Measurements from ENCODE around the gene SIGLEC11. TPM values are rescaled to one million over a fixed set of nuclear protein-coding genes. Genes with fewer than 3 reads are reported as not detected.

The SIGLEC11 gene
- total RNA-seq, 1 donor from 2014 or later: 0.06 TPM

DNA sequence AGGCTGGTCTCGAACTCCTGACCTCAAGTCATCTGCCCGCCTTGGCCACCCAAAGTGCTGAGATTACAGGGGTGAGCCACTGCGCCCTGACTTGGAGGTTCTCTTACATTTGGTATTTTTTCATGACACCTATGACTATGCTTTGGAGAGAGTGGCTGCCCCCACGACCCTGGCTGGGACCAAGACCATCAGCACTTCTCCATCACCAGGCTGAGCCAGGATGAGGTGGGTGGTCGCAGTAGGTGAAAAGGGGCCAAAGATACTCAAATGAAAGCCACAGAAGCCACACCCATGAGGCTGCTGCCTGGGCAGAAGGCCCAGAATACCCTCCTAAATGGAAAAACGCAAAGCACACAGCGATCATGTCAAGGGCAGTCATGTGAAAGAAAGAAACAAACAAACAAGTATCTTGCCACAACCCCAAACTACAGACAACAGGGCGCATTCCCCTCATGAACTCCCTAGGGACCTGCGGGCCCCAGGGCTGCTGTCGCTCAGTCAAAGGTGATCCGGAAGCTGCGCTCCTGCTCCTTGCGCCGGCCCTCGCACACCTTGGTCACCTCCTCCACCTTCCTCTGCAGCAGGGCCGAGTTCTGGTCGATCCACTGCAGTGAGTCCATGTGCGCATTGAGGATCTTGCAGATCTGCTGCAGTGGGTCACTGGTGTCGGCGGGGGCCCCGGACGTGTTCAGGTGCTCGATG, 53.1 kb downstream of the SIGLEC11 start:
- no peak for DNase-seq (ENCODE audit: extremely low read depth, low read depth, low spot score)

DNA sequence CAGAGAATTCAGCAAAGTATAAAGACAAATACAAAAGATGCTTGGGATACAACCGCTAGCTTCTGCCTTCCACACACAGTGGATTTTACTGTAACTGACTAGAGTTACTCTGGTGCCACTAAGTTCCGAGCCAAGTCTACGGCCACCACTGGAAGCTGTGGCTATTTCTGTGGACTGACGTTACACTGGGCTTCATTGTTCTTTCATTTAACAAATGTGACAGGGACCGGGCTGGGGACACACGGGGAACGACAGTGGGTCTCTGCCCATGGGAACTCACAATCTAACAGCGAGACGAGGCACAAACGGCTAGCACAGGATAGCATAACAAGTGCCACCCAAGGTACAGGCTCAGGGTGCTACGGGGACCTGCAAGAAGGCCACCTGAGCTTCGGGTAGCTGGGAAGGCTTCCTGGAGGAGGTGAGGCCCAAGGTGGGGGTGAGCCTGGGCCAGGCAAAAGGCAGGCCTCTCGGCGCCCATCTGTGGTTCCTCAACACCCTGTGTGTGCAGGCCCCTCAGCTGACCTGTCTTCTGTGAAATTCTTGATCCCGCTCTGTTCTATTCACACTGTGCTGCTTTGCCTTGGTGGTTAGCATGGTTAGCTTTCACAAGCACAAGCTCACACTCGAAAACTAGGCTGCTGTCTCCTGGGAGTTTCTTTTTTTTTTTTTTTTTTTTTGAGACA, 54.0 kb downstream of the SIGLEC11 start:
- no peak for DNase-seq (ENCODE audit: extremely low read depth, low read depth, low spot score)

DNA sequence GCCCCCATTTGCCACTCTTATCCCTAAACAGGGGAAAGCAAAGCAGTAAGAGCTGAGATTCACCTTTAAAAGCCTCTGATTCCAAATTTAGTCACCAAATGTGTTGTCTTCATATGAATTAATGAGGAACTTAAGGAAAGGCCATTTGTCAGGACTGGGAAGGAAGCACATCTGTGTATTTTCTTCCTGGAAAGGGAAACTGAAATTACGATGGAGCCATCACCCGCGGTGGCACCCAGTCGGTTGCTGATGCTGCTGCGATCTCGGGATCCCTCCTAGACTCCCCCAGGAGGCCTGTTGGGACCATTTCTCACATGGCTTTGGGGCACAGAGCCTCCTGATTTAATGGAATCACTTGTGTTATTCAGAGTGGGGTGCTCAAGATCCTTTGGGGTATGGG, 56.8 kb downstream of the SIGLEC11 start:
- DNase-seq (ENCODE audit: extremely low read depth, low read depth, low spot score): no peak

Other genes with a start within 250 kb of the SIGLEC11 start
- not detected in 2 replicates for gene TSKS, start 197.9 kb downstream of the SIGLEC11 start, total RNA-seq
- 146 and 147 TPM in 2 replicates for gene AP2A1, start 194.2 kb downstream of the SIGLEC11 start, total RNA-seq
- gene FUZ, start 147.9 kb downstream of the SIGLEC11 start, total RNA-seq: 10.0 and 14.5 TPM in 2 replicates
- 35.3 and 47.6 TPM in 2 replicates for gene MED25, start 142.9 kb downstream of the SIGLEC11 start, total RNA-seq
- 88.0 and 137 TPM in 2 replicates for gene PTOV1, start 110.0 kb downstream of the SIGLEC11 start, total RNA-seq
- gene PNKP, start 93.6 kb downstream of the SIGLEC11 start, total RNA-seq: 68.3 and 81.3 TPM in 2 replicates
- gene AKT1S1, start 83.8 kb downstream of the SIGLEC11 start, total RNA-seq: 39.6 and 44.9 TPM in 2 replicates
- gene TBC1D17, start 83.5 kb downstream of the SIGLEC11 start, total RNA-seq: 27.3 and 35.6 TPM in 2 replicates
- gene IL4I1, start 64.3 kb downstream of the SIGLEC11 start, total RNA-seq: 20.4 and 20.6 TPM in 2 replicates
- 24.4 and 30.0 TPM in 2 replicates for gene ATF5, start 32.0 kb downstream of the SIGLEC11 start, total RNA-seq
- gene NUP62, start 31.7 kb downstream of the SIGLEC11 start, total RNA-seq: 56.9 and 73.3 TPM in 2 replicates
- gene VRK3, start 64.2 kb upstream of the SIGLEC11 start, total RNA-seq: 26.4 and 36.6 TPM in 2 replicates
- 6.3 and 9.4 TPM in 2 replicates for gene ZNF473, start 64.8 kb upstream of the SIGLEC11 start, total RNA-seq
- not detected in 2 replicates for gene IZUMO2, start 202.1 kb upstream of the SIGLEC11 start, total RNA-seq
- 0.99 and 1.2 TPM in 2 replicates for gene MYH14, start 242.4 kb upstream of the SIGLEC11 start, total RNA-seq